NCI-H128 (cell line): ENCODE results near the gene TMEM44.
"Not testable (repeated sequence)": the region's sequence is repeated elsewhere in the genome, so short reads cannot be mapped to it uniquely, and the experiment has no call there.

Source experiments
- DNase-seq: peaks from one replicate; lab custom pipeline; 2025; ENCODE audit not compliant: unreplicated experiment; lab: John Stamatoyannopoulos, UW

TMEM44 gene

DNA sequence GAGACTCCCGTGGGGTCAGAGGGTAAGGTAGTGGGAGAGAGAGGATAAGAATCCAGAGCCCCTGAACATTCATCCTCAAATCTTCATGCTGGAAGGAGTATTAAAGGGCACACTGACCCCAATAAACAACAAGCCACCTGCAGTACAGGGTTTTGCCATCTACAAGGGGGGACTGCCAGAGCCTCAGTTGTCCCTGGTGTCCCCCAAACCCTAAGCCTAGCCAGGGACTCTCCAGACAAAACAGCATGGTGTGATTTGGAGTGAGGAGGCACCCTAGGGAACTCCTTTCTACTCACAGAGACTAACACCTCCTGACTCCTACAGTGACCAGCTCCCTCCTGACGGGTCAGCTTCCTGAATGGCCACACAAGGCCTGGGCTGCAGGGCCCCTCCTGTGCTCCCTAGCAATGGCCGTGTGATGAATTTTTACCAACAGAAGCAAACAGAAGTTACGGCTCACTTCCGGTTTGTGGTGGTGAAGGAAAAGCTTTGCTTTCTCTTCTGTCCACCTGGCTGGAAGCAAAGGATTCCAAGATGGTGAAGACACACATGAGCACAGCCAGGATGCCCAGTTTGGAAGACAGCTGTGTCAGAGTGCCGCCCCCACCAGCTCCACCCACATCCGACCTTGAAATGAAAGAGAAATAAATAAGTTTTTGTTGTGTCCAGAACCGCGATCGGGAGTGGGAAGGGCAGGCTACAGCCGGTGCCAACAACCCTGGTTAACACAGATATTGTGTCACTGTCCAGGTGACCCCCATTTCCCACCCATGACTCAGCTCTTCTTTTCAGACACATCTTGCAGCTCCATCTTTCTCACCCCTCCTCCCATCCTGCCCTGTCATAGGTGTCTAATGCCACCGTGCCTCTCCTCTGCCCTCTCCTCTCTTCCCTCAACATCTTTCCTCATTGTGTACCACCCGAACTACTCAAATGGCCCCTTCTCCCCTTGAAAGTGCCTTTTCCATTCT is 76.8 kb downstream of the TMEM44 start:
- no peak for DNase-seq

DNA sequence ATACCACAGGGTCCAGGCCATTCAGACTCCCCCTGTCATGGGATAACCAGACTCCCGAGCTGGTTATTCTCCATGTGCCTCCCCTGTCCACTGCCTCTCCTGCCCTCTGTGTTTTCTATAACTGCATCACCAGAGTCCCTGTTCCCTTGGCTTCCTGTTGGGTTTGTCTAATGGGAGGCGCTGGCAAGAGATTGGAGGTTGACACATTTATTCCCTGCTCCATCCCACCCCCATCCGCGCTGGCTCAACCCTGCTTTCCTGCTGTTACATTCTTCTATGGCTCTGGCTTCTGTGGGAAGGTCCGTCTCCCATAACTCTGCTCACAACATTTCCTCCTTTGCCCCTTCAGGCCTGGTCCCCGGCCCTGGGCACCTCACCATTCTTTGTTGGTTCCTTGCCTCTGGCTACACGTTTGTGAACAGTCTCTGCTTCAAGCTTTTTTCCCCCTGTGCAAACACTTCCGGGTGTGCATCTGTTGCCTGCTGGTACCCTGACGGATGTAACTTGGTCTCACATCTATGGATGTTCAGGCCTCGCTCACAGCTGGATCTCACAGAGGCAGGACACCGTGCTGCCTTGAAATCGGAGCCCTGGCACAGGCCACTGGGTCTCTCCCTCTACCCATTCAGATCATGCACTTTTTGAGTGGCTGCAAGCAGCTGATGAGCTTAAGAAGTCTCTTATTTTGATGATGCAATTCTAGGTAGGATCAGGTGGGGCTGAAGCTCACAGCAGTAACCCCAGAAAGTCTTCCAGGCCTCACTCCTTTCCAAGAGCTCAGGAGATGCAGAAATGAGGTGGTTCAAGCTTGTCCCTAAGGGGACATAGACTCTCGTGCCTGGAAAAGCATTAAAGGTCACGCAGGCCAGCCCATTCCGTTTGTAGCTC is 77.8 kb downstream of the TMEM44 start:
- no peak for DNase-seq

DNA sequence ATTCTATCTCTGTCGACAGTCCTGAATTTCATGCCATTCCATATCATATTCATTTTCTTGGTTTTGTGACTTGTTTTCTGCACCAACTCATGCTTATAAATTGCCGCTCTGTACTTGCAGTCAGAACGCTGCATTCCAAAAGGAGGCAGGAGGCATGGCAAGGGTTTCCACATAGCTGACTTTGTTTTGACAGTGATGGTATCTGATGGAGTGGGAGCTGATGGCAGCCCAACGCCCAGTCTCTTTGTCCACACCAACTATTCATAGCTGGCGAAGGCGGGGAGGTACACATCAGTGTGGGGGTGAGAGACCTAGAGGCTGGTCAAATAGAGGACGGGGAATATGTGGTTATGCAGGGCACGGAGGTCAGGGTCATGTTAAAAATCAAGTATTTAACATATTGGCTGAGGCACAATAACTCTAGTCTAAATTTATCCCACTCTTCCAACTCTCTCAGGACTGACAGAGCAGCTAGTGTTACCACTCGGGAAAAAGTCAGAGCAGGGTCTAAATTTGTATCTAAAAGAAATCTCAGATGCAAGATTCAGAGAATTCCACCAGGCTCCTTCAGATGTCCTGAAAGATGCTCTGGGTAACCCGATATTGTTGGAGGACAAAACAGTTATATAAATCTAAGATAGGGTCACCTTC is 78.6 kb downstream of the TMEM44 start:
- DNase-seq, result no peak

DNA sequence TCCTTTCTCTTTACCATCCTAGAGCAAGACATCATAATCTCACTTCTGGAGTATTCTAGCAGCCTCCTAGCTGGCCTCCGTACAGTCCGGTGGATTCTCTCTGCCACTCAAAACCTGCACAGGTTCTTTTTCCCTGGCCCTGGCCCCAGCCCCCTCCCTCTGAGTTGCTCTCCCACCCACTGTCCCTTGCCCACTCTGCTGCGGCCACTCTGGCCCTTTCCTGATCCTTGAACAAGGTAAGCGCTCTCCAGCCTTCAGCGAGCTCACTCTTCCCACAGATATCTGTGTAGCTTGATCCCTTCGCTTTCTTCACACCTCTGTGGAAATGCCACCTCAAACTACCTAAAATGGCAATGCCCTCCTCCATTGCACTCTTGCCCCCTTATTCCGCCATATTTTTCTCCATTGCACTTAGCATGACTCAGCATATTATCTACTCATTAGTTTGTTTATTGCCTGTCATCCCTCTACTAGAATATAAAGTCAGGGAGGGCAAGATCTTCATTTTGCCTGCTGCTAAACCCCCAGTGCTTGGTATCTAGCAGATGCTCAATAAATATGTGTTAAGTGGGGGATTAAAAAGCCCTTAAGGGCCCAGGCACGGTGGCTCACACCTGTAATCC is 80.8 kb downstream of the TMEM44 start:
- no peak for DNase-seq

DNA sequence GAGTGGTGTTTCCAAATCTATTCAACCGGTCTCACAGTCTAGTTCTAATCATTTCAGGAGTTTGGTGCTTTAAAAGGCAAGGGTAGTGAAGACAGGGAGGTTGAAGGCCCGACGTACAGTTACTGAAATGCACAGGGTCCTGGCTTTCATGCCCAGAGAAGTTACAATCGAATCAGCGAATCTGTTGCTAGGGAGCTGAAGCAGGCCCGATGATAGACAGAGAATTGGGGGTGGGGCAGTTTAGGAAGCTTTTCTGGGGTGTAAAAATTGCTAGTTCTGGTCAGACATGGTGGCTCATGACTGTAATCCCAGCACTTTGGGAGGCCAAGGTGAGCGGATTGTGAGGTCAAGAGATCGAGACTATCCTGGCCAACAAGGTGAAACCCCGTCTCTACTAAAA is 83.4 kb downstream of the TMEM44 start:
- no peak for DNase-seq

DNA sequence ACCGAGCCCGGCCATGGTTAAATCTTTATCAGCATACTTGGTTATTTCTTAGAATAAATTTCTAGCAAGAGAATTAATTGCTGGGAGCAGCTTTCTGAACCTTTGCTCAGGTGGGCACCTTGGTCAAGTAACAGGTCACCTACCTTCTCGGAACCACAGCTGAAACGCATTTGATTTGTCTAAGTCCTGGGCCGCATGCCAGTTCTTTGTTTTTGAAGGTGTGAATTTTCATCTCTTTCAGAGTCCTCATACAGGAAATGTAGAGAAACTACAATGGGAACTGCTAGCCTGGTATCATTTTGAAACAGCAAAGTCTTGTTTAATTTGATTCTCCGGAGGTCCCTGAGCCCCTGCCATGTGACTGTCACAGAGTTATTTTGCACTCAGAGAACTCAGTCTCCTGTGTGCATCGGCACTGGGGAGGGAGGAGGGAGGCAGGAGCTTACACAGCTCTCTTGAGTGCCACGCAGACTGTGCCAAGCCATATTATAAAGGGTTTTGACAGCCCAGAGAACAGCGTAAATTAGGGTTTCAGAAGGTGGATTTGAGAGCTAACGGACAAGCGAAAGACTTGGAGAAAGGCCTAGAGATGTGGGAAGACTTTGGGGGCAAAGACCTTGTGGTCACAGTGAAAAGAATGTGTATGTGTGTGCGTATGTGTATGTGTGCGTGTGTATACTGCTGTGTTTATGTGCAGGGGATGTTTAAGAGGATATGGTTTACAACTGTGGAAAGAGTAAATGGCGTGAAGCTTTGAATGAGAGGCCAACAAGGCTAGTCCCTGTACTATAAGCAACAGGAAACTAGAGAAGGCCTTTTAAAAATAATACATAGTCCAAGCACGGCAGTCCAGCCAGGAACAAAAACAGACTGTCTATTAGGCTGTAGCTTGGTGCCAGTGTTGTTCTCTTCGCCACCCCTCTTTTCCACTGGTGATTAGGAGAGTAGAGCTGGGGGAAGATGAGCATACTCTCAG is 84.6 kb downstream of the TMEM44 start:
- no peak for DNase-seq

DNA sequence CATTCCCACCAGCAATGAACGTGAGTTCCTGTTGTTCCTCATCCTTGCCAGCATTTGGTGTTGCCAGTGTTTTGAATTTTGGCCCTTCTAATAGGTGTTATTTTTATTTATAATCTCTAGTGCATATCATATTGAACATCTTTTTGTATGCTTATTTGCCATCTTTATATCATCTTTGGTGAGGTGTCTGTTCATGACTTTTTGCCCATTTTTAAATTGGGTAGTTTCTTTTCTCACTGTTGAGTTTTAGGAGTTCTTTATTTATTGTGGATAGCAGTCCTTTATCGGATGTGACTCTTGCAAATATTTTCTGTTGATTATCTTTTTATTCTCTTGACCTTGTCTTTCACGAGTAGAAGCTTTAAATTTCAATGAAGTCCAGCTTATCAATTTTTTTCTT is 86.2 kb downstream of the TMEM44 start:
- no peak for DNase-seq

DNA sequence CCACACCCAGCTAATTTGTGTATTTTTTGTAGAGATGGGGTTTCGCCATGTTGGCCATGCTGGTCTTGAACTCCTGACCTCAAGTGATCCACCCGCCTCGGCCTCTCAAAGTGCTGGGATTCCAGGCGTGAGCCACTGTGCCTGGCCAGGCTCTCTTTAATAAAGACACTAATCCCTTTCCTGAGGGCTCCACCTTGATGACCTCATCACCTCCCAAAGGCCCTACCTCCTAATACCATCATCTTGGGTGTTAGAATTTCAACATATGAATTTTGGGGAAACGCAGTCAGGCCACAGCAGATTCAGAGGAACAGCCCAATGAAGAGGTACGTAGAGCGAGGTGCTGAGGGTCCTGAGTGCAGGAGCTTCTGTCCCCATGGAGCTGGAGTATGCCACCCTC is 87.7 kb downstream of the TMEM44 start:
- not testable (repeated sequence) for DNase-seq

DNA sequence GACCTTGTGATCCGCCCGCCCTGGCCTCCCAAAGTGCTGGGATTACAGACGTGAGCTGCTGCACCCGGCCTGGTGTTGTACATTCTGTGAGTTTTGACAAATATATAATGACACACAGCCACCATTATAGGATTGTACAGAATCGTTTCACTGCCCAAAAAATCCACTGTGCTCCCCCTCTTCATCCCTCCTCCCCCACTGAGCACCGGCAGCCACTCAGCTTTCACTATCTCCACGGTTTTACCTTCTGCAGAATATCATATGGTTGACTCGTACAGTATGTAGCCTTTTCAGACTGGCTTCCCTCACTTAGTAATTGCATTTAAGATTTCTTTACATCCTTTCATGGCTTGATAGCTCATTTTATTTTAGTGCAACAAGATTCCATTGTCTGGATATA is 89.7 kb downstream of the TMEM44 start:
- no peak for DNase-seq

DNA sequence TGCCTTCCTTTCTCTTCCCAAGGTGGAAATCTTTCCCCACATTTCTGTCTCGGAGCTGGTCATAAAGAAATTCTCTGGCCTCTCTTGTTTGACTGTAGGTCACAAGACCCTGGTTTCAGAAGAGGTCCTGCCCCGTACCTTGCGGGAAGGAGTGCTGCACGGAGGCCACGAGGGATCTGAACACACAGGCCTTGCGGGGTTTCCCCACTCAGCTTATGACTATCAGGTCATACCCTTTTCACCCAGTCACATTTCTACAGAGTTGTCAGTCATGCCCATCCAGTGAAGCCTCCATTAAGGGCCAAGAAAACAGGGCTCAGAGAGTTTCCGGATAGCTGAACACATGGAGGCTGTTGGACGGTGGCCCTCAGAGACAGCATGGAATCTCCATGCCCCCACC is 91.7 kb downstream of the TMEM44 start:
- no peak for DNase-seq

DNA sequence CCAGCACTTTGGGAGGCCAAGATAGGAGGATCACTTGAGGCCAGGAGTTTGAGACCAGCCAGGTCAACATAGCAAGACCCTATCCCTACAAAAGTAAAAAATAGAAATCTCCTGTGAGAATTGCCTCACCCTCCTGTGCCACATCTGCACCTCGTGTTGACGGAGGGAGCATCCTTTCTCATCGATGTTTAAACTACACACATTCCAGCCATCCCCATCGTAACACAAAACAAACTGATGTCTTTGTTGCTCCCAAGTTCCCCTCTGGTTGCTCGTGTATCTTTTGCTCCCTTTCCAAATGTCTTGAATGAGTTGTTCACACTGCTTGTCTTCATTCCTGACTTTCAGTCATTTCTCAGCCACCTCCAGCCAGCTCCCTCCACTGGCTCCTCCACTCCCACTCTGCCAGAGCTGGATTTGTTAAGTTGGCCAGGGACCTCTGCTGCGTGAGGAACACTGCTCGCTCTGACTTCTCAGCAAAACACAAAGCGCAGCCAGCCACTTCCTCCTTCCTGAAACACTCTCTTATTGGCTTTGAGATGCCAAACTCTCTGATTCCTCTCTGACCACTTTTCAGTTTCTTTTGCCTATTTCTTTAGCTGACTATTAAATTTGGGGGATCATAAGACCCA is 92.8 kb downstream of the TMEM44 start:
- no peak for DNase-seq

DNA sequence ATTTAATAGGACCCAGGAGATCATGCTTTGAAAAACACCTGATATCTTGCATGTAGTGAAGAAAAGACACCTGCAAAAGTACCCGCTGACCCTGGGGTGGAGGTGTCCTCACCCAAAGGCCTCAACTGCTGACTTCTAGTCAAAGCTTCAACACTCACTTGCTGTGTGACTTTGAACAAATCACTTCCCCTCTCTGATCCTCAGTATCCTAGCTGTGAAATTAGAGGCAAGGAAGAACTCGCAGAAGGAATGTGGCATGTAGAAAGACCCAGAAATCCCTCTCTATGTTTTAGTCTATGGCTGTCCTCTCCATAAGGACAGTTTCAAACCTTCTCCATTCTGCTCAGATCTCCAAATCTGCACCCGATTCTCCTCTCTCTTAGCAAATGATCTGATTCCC is 93.7 kb downstream of the TMEM44 start:
- no peak for DNase-seq

DNA sequence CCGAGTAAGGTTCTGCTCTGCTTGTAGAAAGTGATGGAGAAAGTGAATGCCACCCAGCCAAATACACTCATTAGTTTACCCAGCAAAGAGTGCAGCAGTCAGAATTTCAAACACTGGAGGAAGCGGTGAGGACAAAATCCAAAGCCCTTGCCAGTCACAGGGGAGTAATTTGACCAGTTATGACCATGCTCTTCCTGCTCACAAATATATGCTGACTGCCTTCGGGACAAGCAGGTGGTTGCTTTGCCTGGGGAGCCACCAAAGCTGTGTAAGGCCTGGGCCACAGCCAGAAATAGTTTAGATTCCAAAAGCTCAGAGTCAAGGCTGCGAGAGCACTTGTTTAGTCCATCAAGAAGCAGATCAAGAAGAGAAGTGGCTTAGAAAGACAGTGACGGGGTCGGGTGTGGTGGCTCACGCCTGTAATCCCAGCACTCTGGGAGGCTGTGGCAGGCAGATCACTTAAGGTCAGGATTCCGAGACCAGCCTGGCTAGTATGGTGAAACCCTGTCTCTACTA is 95.4 kb downstream of the TMEM44 start:
- no peak for DNase-seq
